ENCODE results near the gene PNMT. TPM values are rescaled to one million over a fixed set of nuclear protein-coding genes. Genes with fewer than 3 reads are reported as not detected.

Gene PNMT
- total and polyA plus RNA-seq, 2 of the 13 experiments (the other 11 are each of a cell fraction or from before 2014, with no cell fraction given), result 0.25 TPM; not detected in 1

DNA sequence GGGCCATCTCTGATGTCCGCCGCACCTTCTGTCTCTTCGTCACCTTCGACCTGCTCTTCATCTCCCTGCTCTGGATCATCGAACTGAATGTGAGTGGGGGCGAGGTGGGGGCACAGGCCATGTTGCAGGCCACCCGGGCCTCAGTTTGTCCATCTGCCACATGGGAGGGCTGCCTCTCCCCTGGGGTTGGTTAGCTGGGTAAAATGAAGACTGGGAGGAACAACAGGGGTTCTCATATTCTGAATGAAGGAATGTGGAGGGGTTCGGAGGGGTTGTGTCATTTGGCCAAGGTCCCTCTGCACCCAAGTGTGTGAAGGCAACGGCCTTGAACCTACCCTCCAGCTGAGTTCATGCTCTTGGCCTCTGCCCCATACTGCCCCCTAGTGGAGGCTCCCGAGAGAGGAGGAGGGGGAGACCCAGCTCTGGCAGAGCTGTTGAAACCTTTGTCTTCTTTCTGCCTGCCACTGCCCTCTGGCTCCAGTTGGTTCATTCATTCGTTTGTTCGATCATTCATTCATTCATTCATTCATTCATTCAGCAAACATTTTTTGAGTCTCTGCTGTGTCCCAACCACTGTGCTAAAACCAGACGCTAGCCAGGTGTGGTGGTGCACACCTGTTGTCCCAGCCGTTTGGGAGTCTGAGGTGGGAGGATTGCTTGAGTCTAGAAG, 14.5 kb upstream of the PNMT start (continued):
- TF ChIP-seq ZNF772 (CRISPR knock-in tag; IDR thresholded peaks at IDR 0.05), result no peak
- peak; percentile 72; the same call in 1 of the 2 replicates for TF ChIP-seq ZNF691 (CRISPR knock-in tag; IDR thresholded peaks at IDR 0.05; ENCODE audit: borderline replicate concordance, low read depth)
- no peak for TF ChIP-seq MLLT10 (CRISPR knock-in tag; IDR thresholded peaks at IDR 0.05)
- no peak for TF ChIP-seq CBX1 (IDR thresholded peaks at IDR 0.05; ENCODE audit: low read depth)
- peak; percentile 93 for TF ChIP-seq ZNF24 (IDR thresholded peaks at IDR 0.05)
- TF ChIP-seq, protein P1, sequence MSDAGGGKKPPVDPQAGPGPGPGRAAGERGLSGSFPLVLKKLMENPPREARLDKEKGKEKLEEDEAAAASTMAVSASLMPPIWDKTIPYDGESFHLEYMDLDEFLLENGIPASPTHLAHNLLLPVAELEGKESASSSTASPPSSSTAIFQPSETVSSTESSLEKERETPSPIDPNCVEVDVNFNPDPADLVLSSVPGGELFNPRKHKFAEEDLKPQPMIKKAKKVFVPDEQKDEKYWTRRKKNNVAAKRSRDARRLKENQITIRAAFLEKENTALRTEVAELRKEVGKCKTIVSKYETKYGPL (CRISPR knock-in tag; IDR thresholded peaks at IDR 0.05), result no peak
- no peak for TF ChIP-seq ZSCAN12 (CRISPR knock-in tag; IDR thresholded peaks at IDR 0.05)
- no peak for TF ChIP-seq ZNF790 (CRISPR knock-in tag; IDR thresholded peaks at IDR 0.05; ENCODE audit: borderline replicate concordance)
- 0 out of 2 replicates have a peak, but pooled peaks have one; percentile 22 for TF ChIP-seq ARNTL (CRISPR knock-in tag; IDR thresholded peaks at IDR 0.05)
- TF ChIP-seq NRL (CRISPR knock-in tag; IDR thresholded peaks at IDR 0.05; ENCODE audit: borderline replicate concordance), result 0 out of 2 replicates have a peak, but pooled peaks have one; percentile 10
- TF ChIP-seq NFKB2 (CRISPR knock-in tag; IDR thresholded peaks at IDR 0.05; ENCODE audit: borderline replicate concordance), result 0 out of 2 replicates have a peak, but pooled peaks have one; percentile 11
- TF ChIP-seq ZNF451 (CRISPR knock-in tag; IDR thresholded peaks at IDR 0.05), result no peak
- no peak for TF ChIP-seq GATA4 (IDR thresholded peaks at IDR 0.05; ENCODE audit: borderline replicate concordance, low read depth)
- 0 out of 2 replicates have a peak, but pooled peaks have one; percentile 23 for TF ChIP-seq ELF3 (CRISPR knock-in tag; IDR thresholded peaks at IDR 0.05)
- TF ChIP-seq, protein P2, sequence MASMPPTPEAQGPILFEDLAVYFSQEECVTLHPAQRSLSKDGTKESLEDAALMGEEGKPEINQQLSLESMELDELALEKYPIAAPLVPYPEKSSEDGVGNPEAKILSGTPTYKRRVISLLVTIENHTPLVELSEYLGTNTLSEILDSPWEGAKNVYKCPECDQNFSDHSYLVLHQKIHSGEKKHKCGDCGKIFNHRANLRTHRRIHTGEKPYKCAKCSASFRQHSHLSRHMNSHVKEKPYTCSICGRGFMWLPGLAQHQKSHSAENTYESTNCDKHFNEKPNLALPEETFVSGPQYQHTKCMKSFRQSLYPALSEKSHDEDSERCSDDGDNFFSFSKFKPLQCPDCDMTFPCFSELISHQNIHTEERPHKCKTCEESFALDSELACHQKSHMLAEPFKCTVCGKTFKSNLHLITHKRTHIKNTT (CRISPR knock-in tag; IDR thresholded peaks at IDR 0.05), result no peak
- peak; percentile 70 for TF ChIP-seq ZNF350 (CRISPR knock-in tag; IDR thresholded peaks at IDR 0.05; ENCODE audit: borderline replicate concordance, low read depth)
- peak; percentile 69; the same call in 1 of the 2 replicates for TF ChIP-seq ZNF556 (CRISPR knock-in tag; IDR thresholded peaks at IDR 0.05; ENCODE audit: borderline replicate concordance)
- TF ChIP-seq FOXM1 (CRISPR knock-in tag; IDR thresholded peaks at IDR 0.05), result no peak
- no peak for TF ChIP-seq HINFP (CRISPR knock-in tag; IDR thresholded peaks at IDR 0.05; ENCODE audit: low read depth)
- TF ChIP-seq ZNF264 (CRISPR knock-in tag; IDR thresholded peaks at IDR 0.05), result no peak
- TF ChIP-seq DNMT1 (CRISPR knock-in tag; IDR thresholded peaks at IDR 0.05), result no peak
- TF ChIP-seq GABPA (IDR thresholded peaks at IDR 0.05; ENCODE audit: low read depth, low read length), result no peak
- peak; percentile 44 for TF ChIP-seq GABPA (CRISPR knock-in tag; IDR thresholded peaks at IDR 0.05; ENCODE audit: low read depth)
- no peak for TF ChIP-seq ZSCAN20 (CRISPR knock-in tag; IDR thresholded peaks at IDR 0.05; ENCODE audit: borderline replicate concordance)
- TF ChIP-seq ZNF552 (CRISPR knock-in tag; IDR thresholded peaks at IDR 0.05; ENCODE audit: borderline replicate concordance), result no peak
- no peak for TF ChIP-seq NKX3-1 (CRISPR knock-in tag; IDR thresholded peaks at IDR 0.05)
- TF ChIP-seq RARA (CRISPR knock-in tag; IDR thresholded peaks at IDR 0.05), result peak; percentile 95
